ENCODE measurements around the gene ABCB4. TPM values are rescaled to one million over a fixed set of nuclear protein-coding genes. Genes with fewer than 3 reads are reported as not detected.

Gene ABCB4
- total RNA-seq, 4 donors from 2014 or later, result 0.29 to 2.4 (median 1.1) TPM; not detected in 1

DNA sequence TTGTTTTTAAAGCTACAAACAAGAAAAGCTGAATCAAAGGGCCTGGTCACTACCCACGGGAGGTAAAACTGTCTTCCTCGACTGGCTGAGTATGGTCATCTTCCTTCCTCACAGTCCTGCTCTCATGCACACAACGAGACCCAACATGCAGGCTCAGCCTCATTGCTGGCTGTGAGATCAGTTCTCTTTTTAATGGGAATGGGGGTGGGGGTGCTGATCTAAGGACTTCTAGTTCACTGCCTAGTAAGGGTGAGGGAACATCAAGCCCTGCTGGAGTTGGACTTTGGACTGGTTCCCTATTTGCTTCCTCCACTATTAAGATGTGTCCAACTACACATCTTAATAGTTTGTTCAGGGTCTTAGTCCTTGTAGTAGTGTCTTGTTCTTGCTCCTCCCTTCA is 48.2 kb downstream of the ABCB4 start:
- H3K9me3 ChIP-seq, result no peaks in the 10 kb centered on the region
- no peak overlapping the region for H3K4me3 ChIP-seq
- no peak overlapping the region for H3K27ac ChIP-seq
- no peaks in the 10 kb centered on the region for H3K4me1 ChIP-seq
- intact Hi-C loops (cut with DNase I; ENCODE audit: low total_unique reads), result no loop called here
- DNase-seq, result no peak
- H3K27me3 ChIP-seq, result no peaks in the 10 kb centered on the region
- H3K36me3 ChIP-seq, result no peaks in the 10 kb centered on the region
- no peak for TF ChIP-seq POLR2A (IDR thresholded peaks at IDR 0.05)
- TF ChIP-seq, protein P1, sequence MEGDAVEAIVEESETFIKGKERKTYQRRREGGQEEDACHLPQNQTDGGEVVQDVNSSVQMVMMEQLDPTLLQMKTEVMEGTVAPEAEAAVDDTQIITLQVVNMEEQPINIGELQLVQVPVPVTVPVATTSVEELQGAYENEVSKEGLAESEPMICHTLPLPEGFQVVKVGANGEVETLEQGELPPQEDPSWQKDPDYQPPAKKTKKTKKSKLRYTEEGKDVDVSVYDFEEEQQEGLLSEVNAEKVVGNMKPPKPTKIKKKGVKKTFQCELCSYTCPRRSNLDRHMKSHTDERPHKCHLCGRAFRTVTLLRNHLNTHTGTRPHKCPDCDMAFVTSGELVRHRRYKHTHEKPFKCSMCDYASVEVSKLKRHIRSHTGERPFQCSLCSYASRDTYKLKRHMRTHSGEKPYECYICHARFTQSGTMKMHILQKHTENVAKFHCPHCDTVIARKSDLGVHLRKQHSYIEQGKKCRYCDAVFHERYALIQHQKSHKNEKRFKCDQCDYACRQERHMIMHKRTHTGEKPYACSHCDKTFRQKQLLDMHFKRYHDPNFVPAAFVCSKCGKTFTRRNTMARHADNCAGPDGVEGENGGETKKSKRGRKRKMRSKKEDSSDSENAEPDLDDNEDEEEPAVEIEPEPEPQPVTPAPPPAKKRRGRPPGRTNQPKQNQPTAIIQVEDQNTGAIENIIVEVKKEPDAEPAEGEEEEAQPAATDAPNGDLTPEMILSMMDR (IDR thresholded peaks at IDR 0.05), result no peak

DNA sequence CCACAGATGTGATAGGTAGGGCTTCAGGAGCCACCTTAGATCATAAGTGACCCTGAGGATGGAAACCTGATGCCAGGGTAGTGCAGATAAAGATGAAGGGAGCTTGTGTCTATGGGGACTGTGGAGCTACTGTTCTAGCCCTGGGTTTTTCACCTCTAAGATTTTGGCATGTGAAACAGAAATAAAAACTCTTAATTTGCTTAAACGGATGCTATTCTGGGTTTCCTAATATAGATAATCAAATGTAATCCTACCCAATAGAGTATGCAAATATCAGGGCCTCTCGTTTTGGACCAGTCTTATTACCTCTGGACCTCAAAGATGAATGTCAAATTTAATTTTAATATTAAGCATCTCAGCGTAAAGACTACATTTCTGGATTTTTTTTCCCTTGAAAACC is 49.3 kb downstream of the ABCB4 start:
- no peak overlapping the region for H3K4me3 ChIP-seq
- TF ChIP-seq, protein P1 (IDR thresholded peaks at IDR 0.05), result no peak
- no peak for TF ChIP-seq POLR2A (IDR thresholded peaks at IDR 0.05)
- H3K36me3 ChIP-seq, result no peaks in the 10 kb centered on the region
- no peak overlapping the region for H3K27ac ChIP-seq
- H3K27me3 ChIP-seq, result no peaks in the 10 kb centered on the region
- no peak for DNase-seq
- H3K4me1 ChIP-seq, result no peaks in the 10 kb centered on the region
- no peaks in the 10 kb centered on the region for H3K9me3 ChIP-seq
- intact Hi-C loops (cut with DNase I; ENCODE audit: low total_unique reads), result no loop called here

DNA sequence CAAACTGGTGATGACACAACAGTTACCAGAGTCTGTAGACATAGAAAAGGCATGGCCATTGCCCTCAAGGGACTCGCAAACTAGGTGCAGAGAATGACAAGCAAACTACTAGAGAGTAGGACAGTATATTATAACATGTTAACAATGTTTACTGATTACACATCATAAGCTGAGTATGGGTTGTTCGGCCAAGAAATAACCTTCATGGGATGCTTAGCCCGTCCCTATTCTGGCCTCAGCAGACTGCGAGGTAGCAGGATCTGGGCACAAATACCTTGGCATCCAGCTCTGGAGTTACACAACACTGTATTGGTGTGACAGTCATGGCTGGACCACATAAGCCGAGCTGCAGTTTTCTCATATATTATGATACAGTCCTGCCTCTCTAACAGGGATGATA is 51.4 kb downstream of the ABCB4 start:
- Histone ChIP-seq H3K4me3 (no peak overlapping the region), H3K36me3 (no peaks in the 10 kb centered on the region), H3K27ac (no peak overlapping the region), H3K27me3 (no peaks in the 10 kb centered on the region), H3K4me1 (no peaks in the 10 kb centered on the region), H3K9me3 (no peaks in the 10 kb centered on the region)
- DNase-seq, result no peak
- TF ChIP-seq, protein P1 (IDR thresholded peaks at IDR 0.05), result no peak
- no peak for TF ChIP-seq POLR2A (IDR thresholded peaks at IDR 0.05)
- intact Hi-C loops (cut with DNase I; ENCODE audit: low total_unique reads), result no loop called here

DNA sequence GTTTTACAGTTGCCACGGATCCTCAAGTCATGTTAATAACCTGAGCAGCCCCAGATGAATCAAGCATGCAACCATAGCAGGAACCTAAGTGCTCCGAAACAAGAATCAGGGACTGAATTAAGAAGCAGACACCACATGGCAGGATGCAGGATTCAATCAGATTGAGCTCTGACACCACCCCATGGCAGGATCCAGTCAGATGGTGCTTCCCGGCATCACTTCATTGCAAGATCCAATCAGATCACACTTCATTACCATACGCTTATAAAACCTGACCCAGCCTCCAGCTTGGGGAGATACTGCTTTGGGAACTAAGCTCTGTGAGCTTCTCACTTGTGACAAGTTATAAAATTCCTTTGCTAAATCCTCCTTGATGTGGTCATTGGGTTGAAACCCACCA is 55.3 kb downstream of the ABCB4 start:
- DNase-seq, result no peak
- no peaks in the 10 kb centered on the region for H3K4me1 ChIP-seq
- H3K36me3 ChIP-seq, result no peaks in the 10 kb centered on the region
- no peaks in the 10 kb centered on the region for H3K27me3 ChIP-seq
- intact Hi-C loops (cut with DNase I; ENCODE audit: low total_unique reads), result no loop called here
- no peaks in the 10 kb centered on the region for H3K9me3 ChIP-seq
- no peak overlapping the region for H3K4me3 ChIP-seq
- TF ChIP-seq, protein P1 (IDR thresholded peaks at IDR 0.05), result no peak
- no peak for TF ChIP-seq POLR2A (IDR thresholded peaks at IDR 0.05)
- no peak overlapping the region for H3K27ac ChIP-seq

DNA sequence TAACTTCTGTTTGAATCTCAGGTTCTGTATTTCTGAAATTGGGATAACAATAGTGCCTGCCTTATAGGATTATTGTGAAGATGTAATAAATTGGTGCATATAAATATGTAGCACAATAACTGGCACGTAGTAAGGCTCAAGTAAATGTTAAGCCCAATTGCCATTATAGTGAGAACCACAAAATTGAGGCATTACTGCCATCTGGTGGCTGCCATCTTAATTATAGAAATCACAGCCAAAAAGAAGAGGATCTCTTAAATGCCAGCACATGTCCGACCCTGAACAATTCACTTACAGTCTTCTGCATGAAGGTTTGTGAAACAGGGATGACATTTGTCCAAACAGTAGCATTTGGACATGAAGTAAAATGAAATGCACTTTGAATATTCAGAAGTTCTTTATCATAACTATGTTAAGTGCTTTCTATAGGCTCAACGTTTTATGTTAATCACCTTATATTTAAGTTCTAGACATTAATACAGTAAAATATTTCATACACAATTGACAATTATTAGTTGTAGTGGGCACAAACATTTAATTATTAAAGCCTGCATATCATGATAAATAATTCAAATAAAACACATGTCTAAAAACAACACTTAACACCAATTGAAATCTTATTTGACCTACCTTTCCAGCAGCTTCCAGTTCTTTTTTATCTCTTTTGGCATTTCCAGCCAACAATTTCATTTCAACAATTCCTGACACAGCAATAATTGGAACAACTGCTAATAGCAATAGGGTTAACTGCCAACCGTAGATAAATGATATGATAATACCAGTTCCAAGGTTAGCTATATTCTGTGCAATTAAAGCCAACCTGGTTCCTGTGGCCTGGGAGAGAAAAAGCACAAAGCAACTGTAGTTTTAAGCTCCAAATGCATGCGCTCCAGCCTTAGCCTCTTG is 58.5 kb downstream of the ABCB4 start:
- DNase-seq, result peak; percentile 30 to 59
- no peak overlapping the region for H3K27ac ChIP-seq
- no peaks in the 10 kb centered on the region for H3K27me3 ChIP-seq
- H3K9me3 ChIP-seq, result no peaks in the 10 kb centered on the region
- no peak overlapping the region for H3K4me3 ChIP-seq
- no peaks in the 10 kb centered on the region for H3K36me3 ChIP-seq
- intact Hi-C loops (cut with DNase I; ENCODE audit: low total_unique reads), result loop anchor here (5.0 kb wide), 1 partner anchor 105 kb away; no protein-coding TSS in a partner anchor
- TF ChIP-seq POLR2A (IDR thresholded peaks at IDR 0.05), result no peak
- TF ChIP-seq, protein P1 (IDR thresholded peaks at IDR 0.05), result peak; percentile 59 to 79 (median 72)
- H3K4me1 ChIP-seq, result no peaks in the 10 kb centered on the region

Measured in uterus (tissue), 4 donors.